HEK293T (cell line): ENCODE measurements around the gene ESYT1.

Experiments used
- ARNT ChIP-seq: fragments of 450-650 bp; IDR thresholded peaks from 2 replicates; pipeline ENCODE4 v1.6.1; 2017; ENCODE audit warnings: mild to moderate bottlenecking
- BHLHE40 ChIP-seq: fragments of 450-650 bp; IDR thresholded peaks from 2 replicates; pipeline ENCODE4 v1.6.1; 2016; ENCODE audit warnings: mild to moderate bottlenecking, moderate library complexity, borderline replicate concordance
- ELF4 ChIP-seq: fragments of 450-650 bp; IDR thresholded peaks from 2 replicates; pipeline ENCODE4 v1.6.1; 2017; ENCODE audit warnings: antibody characterized with exemption
- FOXA1 ChIP-seq: fragments of 450-650 bp; IDR thresholded peaks from 2 replicates; pipeline ENCODE4 v1.6.1; 2016; ENCODE audit warnings: mild to moderate bottlenecking
- FOXM1 ChIP-seq: fragments of 450-650 bp; IDR thresholded peaks from 2 replicates; pipeline ENCODE4 v1.6.1; 2017; ENCODE audit warnings: mild to moderate bottlenecking, borderline replicate concordance
- HDGF ChIP-seq: fragments of 450-650 bp; IDR thresholded peaks from 2 replicates; pipeline ENCODE4 v1.6.1; 2017; ENCODE audit warnings: antibody characterized with exemption, borderline replicate concordance
- L3MBTL2 ChIP-seq: fragments of 450-650 bp; conservative IDR thresholded peaks from 2 replicates; pipeline ENCODE4 v1.6.1; 2016; ENCODE audit warnings: mild to moderate bottlenecking
- NFRKB ChIP-seq: fragments of 450-650 bp; IDR thresholded peaks from 2 replicates; pipeline ENCODE4 v1.6.1; 2016; ENCODE audit warnings: mild to moderate bottlenecking, moderate library complexity
- SP1 ChIP-seq: fragments of 450-650 bp; IDR thresholded peaks from 2 replicates; pipeline ENCODE4 v1.6.1; 2017
- SUZ12 ChIP-seq: fragments of 450-650 bp; IDR thresholded peaks from 2 replicates; pipeline ENCODE4 v1.6.1; 2016; ENCODE audit warnings: mild to moderate bottlenecking
- ZNF384 ChIP-seq: fragments of 450-650 bp; IDR thresholded peaks from 2 replicates; pipeline ENCODE4 v1.6.1; 2016

GRCh38 chr12:56116267-56117081 is 11.6 kb upstream of the ESYT1 start, which contains the start of gene RPL41:
- no peak for TF ChIP-seq SP1
- TF ChIP-seq ARNT: 0 out of 2 replicates have a peak, but pooled peaks have one; percentile 19
- peak; percentile 73 for TF ChIP-seq L3MBTL2
- TF ChIP-seq FOXM1: no peak
- no peak for TF ChIP-seq HDGF
- peak; percentile 96 for TF ChIP-seq ELF4
- TF ChIP-seq BHLHE40: no peak
- no peak for TF ChIP-seq ZNF384
- TF ChIP-seq SUZ12: no peak
- TF ChIP-seq FOXA1: no peak
- TF ChIP-seq NFRKB: peak; percentile 98
